Mesenchymal stem cell (in vitro differentiated cells and primary cell): ENCODE measurements around the gene RASA4.
"Not testable (repeated sequence)": the region's sequence is repeated elsewhere in the genome, so short reads cannot be mapped to it uniquely, and the experiment has no call there.

ENCODE experiments used
- DNase-seq: peaks from one replicate; pipeline ENCODE4 v3.0.0-alpha.2; 2013
- H2AFZ ChIP-seq: one replicate; pipeline ENCODE4 v1.6.1; 2013; ENCODE audit warnings: low read depth, mild to moderate bottlenecking, control low read depth, inconsistent platforms, low read length, moderate library complexity
- H2AK5ac ChIP-seq: 2 replicates; pipeline ENCODE4 v1.6.1; 2013; ENCODE audit warnings: low read length, moderate library complexity, mild to moderate bottlenecking, inconsistent platforms; ENCODE audit not compliant: severe bottlenecking
- H2BK120ac ChIP-seq: one replicate; pipeline ENCODE4 v1.6.1; 2013; ENCODE audit warnings: low read depth, mild to moderate bottlenecking, inconsistent platforms, low read length, moderate library complexity
- H2BK12ac ChIP-seq, 2 experiments: one replicate each; pipeline ENCODE4 v1.6.1; 2013; ENCODE audit warnings: inconsistent platforms in 2 of 2, low read length in 2 of 2, mild to moderate bottlenecking in 2 of 2, moderate library complexity in 2 of 2, control low read depth in 1 of 2
- H2BK15ac ChIP-seq: one replicate; pipeline ENCODE4 v1.6.1; 2013; ENCODE audit warnings: mild to moderate bottlenecking, low read depth, inconsistent platforms; ENCODE audit not compliant: poor library complexity, severe bottlenecking
- H2BK5ac ChIP-seq: 2 replicates; pipeline ENCODE4 v1.6.1; 2013; ENCODE audit warnings: low read depth, mild to moderate bottlenecking, low read length, control low read depth, inconsistent platforms; ENCODE audit not compliant: poor library complexity, severe bottlenecking
- H3K14ac ChIP-seq, 2 experiments: one replicate each; pipeline ENCODE4 v1.6.1; 2013; ENCODE audit warnings: inconsistent platforms in 2 of 2, low read length in 2 of 2, control low read depth in 1 of 2, mild to moderate bottlenecking in 1 of 2, moderate library complexity in 1 of 2
- H3K18ac ChIP-seq, 2 experiments: one replicate each; pipeline ENCODE4 v1.6.1; 2013; ENCODE audit warnings: inconsistent platforms in 2 of 2, low read length in 2 of 2, control low read depth in 1 of 2, low read depth in 1 of 2, mild to moderate bottlenecking in 1 of 2
- H3K23ac ChIP-seq, 2 experiments: one replicate each; pipeline ENCODE4 v1.6.1; 2013; ENCODE audit warnings: inconsistent platforms in 2 of 2, low read length in 2 of 2, mild to moderate bottlenecking in 2 of 2, moderate library complexity in 2 of 2, control low read depth in 1 of 2
- H3K27ac ChIP-seq: 2 replicates; pipeline ENCODE4 v1.5.1; 2013; ENCODE audit warnings: mild to moderate bottlenecking, moderate library complexity, low read length, control low read depth, inconsistent platforms; ENCODE audit not compliant: poor library complexity, severe bottlenecking
- H3K27me3 ChIP-seq, 2 experiments: 2 replicates each; pipeline versions ENCODE4 v1.6.1 to v1.7.0; 2013; ENCODE audit warnings: low read length in 2 of 2, mild to moderate bottlenecking in 2 of 2, moderate library complexity in 2 of 2, control low read depth in 1 of 2, inconsistent platforms in 1 of 2; ENCODE audit not compliant: control insufficient read depth in 1 of 2, insufficient read depth in 1 of 2
- H3K36me3 ChIP-seq, 2 experiments: 2 replicates each; pipeline versions ENCODE4 v1.6.1 to v1.7.0; 2013; ENCODE audit warnings: low read length in 2 of 2, control low read depth in 1 of 2, inconsistent platforms in 1 of 2, low read depth in 1 of 2, mild to moderate bottlenecking in 1 of 2; ENCODE audit not compliant: insufficient read depth in 2 of 2, control insufficient read depth in 1 of 2
- H3K4ac ChIP-seq, 2 experiments: one replicate each; pipeline ENCODE4 v1.6.1; 2013; ENCODE audit warnings: inconsistent platforms in 2 of 2, low read length in 2 of 2, mild to moderate bottlenecking in 2 of 2, moderate library complexity in 2 of 2, control low read depth in 1 of 2, low read depth in 1 of 2
- H3K4me1 ChIP-seq: 2 replicates; pipeline ENCODE4 v1.6.1; 2013; ENCODE audit warnings: low read depth, low read length, control low read depth; ENCODE audit not compliant: control insufficient read depth, insufficient read depth
- H3K4me2 ChIP-seq: 2 replicates; pipeline ENCODE4 v1.6.1; 2013; ENCODE audit warnings: low read length, mild to moderate bottlenecking, inconsistent platforms; ENCODE audit not compliant: poor library complexity, severe bottlenecking
- H3K4me3 ChIP-seq, 2 experiments: 2 replicates each; pipeline versions ENCODE4 v1.5.1 to v1.7.0; 2013; ENCODE audit warnings: low read length in 2 of 2, mild to moderate bottlenecking in 2 of 2, control low read depth in 1 of 2, low read depth in 1 of 2; ENCODE audit not compliant: insufficient read depth in 1 of 2
- H3K79me1 ChIP-seq: replicated peaks from 2 replicates; pipeline ENCODE4 v1.6.1; 2013; ENCODE audit warnings: mild to moderate bottlenecking, control low read depth, low read length, inconsistent platforms; ENCODE audit not compliant: poor library complexity, severe bottlenecking
- H3K9ac ChIP-seq: 2 replicates; pipeline ENCODE4 v1.7.0; 2013; ENCODE audit warnings: mild to moderate bottlenecking, low read length, moderate library complexity
- H3K9me3 ChIP-seq: 2 replicates; pipeline ENCODE4 v1.7.0; 2013; ENCODE audit warnings: mild to moderate bottlenecking, low read length; ENCODE audit not compliant: control insufficient read depth
- H4K8ac ChIP-seq: one replicate; pipeline ENCODE4 v1.6.1; 2013; ENCODE audit warnings: inconsistent platforms, mild to moderate bottlenecking, low read length, moderate library complexity
- H4K91ac ChIP-seq: one replicate; pipeline ENCODE4 v1.6.1; 2013; ENCODE audit warnings: mild to moderate bottlenecking, low read length, inconsistent platforms
- WGBS: methylation state at CpG from one replicate; pipeline ENCODE4 v1.1.7; 2013; ENCODE audit warnings: mixed read lengths; 5-methylcytosine and 5-hydroxymethylcytosine counted together

RASA4 gene

GRCh38 chr7:102589857-102590256 is 26.7 kb downstream of the RASA4 start:
- H3K23ac ChIP-seq, H3K4me3 ChIP-seq, H2BK120ac ChIP-seq, H3K4ac ChIP-seq, H2AFZ ChIP-seq, H3K4me1 ChIP-seq, H3K9me3 ChIP-seq, H3K14ac ChIP-seq, H2AK5ac ChIP-seq, DNase-seq, H2BK15ac ChIP-seq, H3K79me1 ChIP-seq, H4K8ac ChIP-seq, H3K27me3 ChIP-seq, H2BK5ac ChIP-seq, H3K18ac ChIP-seq, H3K27ac ChIP-seq, H3K4me2 ChIP-seq, H2BK12ac ChIP-seq, H3K9ac ChIP-seq, H3K36me3 ChIP-seq, H4K91ac ChIP-seq: not testable (repeated sequence)
- no CpG with 5 or more reads among the region's 9 CpGs for WGBS

- H4K8ac ChIP-seq, H3K27ac ChIP-seq, H2AK5ac ChIP-seq, H2AFZ ChIP-seq, H3K36me3 ChIP-seq, H3K27me3 ChIP-seq, H4K91ac ChIP-seq, H2BK5ac ChIP-seq, H2BK15ac ChIP-seq, H3K4me1 ChIP-seq, H3K79me1 ChIP-seq, H3K4me3 ChIP-seq, H2BK120ac ChIP-seq, DNase-seq, H2BK12ac ChIP-seq, H3K23ac ChIP-seq, H3K14ac ChIP-seq, H3K18ac ChIP-seq, H3K9ac ChIP-seq, H3K9me3 ChIP-seq, H3K4ac ChIP-seq, H3K4me2 ChIP-seq: not testable (repeated sequence)
- WGBS = no CpG with 5 or more reads among the region's 5 CpGs
Observed at GRCh38 chr7:102583495-102583894, 33.1 kb downstream of the RASA4 start.

DNA sequence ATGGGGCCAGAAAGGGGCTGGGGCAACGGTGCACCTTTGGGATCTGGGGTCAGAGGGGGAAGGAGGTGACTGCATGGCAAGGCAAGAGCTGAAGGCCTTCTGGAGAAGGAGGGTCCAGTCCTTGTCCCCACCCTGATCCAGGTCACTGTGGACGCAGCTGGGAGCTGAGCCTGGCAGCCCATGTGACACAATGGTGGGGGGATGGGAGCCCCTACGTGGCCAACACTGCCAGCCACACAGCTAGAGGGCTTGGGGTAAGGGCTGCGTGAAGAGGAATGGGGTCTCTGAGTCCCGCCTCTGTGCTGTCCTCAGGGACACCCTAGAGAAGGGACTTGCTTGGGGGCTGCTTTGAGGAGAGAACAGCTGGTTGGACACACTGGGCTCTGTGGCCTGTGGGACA is 34.8 kb downstream of the RASA4 start:
- not testable (repeated sequence) for H3K14ac ChIP-seq, H3K18ac ChIP-seq, H4K91ac ChIP-seq, H2BK120ac ChIP-seq, H3K4me1 ChIP-seq, H3K27me3 ChIP-seq, H2AK5ac ChIP-seq, H2BK15ac ChIP-seq, DNase-seq, H3K4me3 ChIP-seq, H2BK12ac ChIP-seq, H3K79me1 ChIP-seq, H4K8ac ChIP-seq, H3K4me2 ChIP-seq, H2AFZ ChIP-seq, H3K36me3 ChIP-seq, H3K9ac ChIP-seq, H2BK5ac ChIP-seq, H3K27ac ChIP-seq, H3K9me3 ChIP-seq, H3K23ac ChIP-seq, H3K4ac ChIP-seq
- no CpG with 5 or more reads among the region's 5 CpGs for WGBS

- not testable (repeated sequence) for H2BK120ac ChIP-seq, H3K4me1 ChIP-seq, H4K91ac ChIP-seq, H2AK5ac ChIP-seq, H3K4ac ChIP-seq, H2AFZ ChIP-seq, H3K79me1 ChIP-seq, H4K8ac ChIP-seq, DNase-seq, H3K4me3 ChIP-seq, H3K23ac ChIP-seq, H3K18ac ChIP-seq, H3K9ac ChIP-seq, H3K36me3 ChIP-seq, H3K27ac ChIP-seq, H3K9me3 ChIP-seq, H3K4me2 ChIP-seq, H2BK5ac ChIP-seq, H3K27me3 ChIP-seq, H2BK12ac ChIP-seq, H3K14ac ChIP-seq, H2BK15ac ChIP-seq
- no CpG with 5 or more reads among the region's 5 CpGs for WGBS
Observed at GRCh38 chr7:102578486-102578885, 38.1 kb downstream of the RASA4 start.
